OCI-M2 (cell line): Measurements from ENCODE around the gene SMIM44.

Experiments
- DNase-seq: peaks from one replicate; lab custom pipeline; 2025; ENCODE audit not compliant: unreplicated experiment; lab: John Stamatoyannopoulos, UW

The SMIM44 gene

DNA sequence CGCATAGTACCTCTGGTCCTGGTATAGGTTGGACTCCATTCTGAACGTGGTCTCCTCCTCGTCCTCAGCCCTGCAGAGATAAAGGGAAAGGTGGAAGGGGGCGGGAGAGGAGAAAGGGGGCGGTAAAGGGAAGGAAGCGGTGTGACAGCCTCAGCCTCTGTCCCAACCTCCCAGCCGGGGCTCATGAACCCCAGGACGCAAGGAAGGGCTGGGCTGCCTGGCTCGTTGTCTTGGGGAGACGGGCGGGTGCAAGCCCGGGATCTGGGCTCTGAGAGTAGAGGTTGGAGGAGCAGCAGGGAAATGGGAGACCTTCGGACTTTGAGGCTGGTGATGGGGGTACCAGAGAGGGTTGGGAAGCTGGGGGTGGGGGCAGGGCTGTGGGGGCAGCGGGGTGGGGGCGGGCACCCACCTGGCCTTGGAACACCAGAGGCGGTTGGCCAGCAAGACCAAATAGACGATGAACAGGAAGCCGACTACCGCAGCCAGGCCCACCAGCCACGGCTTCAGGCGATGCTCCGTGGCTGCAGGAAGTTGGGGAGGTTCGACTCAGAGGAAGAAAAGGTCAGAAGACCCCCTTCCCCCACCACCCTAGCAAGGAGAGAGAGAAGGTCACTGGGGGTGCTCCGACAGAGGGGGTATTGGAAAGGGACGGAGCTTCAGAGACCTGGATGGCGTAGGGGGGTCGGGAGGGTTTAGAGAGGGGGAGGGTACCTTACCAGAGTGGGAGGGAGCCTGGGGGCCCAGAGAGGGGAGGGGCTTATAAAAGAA lies 4.6 kb downstream of the SMIM44 start:
- DNase-seq: no peak

GRCh38 chr19:3477951-3478350 lies 5.3 kb downstream of the SMIM44 start:
- DNase-seq: no peak

- no peak for DNase-seq
Observed at GRCh38 chr19:3477506-3477905, 5.7 kb downstream of the SMIM44 start.

GRCh38 chr19:3476830-3477229 lies 6.4 kb downstream of the SMIM44 start:
- DNase-seq: no peak

GRCh38 chr19:3475449-3475848 lies 7.8 kb downstream of the SMIM44 start:
- DNase-seq: no peak

GRCh38 chr19:3474614-3475013 lies 8.6 kb downstream of the SMIM44 start:
- DNase-seq: no peak

DNA sequence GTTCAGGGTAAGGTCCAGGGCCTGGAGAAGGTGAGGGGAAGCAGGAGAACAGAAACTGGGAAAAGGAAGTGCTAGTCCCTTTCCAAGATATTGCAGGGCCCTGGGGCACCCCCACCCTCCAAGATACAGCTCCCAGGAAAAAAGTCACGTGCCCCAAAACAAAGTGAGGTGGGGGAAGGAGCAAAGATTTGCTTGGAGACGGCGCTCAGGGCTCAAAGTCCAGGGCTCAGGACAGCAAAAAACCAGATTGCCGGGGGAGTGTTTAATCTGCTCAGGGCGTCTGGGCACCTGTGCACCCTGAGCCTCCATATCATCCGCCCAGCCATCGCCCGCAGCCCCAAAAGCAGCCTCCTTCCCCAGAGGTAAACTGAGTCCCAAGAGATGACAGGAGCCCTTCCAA lies 9.2 kb downstream of the SMIM44 start:
- no peak for DNase-seq

- DNase-seq: peak; percentile 4
Observed at GRCh38 chr19:3471954-3472655, 11.1 kb downstream of the SMIM44 start.

DNA sequence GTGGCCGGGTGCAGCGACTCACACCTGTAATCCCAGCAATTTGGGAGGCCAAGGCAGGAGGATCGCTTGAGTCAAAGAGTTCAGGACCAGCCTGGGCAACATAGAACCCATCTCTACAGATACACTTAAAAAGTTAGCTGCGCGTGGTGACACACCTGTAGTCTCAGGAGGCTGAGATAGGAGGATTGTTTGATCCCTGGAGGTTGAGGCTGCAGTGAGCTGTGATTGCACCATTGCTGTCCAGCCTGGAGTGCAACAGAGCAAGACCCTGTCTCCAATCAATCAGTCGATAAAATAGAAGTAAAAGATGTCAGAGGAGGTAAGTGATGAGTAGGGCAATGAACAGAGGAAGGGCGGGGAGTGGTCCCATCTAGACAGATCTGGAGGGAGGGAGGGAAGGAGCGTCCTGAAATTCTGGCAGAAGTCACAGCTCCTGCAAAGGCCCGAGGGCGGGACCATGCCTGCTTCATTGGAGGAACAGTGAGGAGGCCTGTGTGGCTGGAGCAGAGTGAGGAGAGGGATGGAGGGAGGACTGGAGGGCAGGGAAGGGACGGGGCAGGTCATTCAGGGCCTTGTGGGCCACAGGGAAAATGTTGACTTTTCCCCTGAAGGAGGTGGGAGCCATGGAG lies 12.6 kb downstream of the SMIM44 start:
- DNase-seq: no peak

DNA sequence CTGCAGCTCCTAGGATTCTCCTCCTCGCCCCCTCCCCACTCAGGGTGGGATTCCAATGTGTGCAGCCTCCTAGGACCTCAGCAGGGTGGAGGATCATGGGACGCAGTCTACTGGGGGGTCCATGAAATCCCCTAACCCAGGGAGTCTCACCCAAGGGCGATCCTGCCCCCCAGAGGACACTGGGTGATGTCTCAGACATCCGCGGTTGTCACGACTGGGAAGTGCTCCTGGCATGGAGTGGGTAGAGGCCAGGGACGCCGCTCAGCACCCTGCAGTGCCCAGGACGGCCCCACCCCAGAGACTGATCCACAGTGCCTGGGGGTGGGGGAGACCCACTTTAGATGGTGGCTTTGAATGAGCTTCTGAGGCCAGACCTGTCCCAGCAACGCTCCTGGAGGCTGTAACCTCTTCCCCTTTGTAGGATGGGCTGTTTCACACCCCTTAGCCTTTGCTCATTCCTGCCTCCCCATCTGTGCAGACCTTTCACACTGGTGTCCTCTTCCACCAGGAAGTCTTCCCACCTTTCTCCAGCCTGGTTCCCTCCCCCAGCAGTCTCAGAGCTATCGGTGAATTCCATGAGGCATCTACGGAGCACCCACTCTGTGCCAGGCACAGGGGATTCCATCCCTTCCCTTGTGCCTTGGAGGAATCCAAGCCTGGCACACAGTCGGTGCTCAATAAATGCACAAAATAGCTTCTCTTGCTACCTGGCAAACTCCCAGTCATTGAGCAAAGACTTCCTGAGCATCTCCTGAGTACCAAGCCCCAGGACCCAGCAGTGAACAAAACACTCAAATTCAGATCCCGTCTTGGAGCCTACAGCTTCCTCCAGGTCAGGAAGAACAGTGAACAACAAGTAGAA lies 13.4 kb downstream of the SMIM44 start:
- DNase-seq: no peak

DNA sequence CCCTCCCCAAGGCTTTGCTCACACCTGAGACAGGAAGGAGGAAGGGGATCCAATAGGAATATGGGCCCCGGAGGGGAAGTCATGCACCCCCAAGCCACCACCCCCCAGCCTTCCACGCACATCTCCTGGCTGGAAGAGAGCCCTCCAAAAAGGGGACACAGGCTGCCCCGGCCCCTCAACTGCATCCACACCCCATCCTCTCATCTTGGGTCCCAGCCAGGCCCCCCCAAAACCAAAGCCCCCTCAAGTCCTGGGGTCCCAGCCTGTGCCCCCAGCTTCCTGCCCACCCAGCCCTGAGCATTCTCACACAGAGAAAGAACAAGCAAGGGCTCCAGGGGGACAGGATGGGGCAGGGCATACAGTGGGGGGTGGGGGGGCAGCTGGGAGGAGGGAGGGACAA lies 15.0 kb downstream of the SMIM44 start:
- DNase-seq: no peak

DNA sequence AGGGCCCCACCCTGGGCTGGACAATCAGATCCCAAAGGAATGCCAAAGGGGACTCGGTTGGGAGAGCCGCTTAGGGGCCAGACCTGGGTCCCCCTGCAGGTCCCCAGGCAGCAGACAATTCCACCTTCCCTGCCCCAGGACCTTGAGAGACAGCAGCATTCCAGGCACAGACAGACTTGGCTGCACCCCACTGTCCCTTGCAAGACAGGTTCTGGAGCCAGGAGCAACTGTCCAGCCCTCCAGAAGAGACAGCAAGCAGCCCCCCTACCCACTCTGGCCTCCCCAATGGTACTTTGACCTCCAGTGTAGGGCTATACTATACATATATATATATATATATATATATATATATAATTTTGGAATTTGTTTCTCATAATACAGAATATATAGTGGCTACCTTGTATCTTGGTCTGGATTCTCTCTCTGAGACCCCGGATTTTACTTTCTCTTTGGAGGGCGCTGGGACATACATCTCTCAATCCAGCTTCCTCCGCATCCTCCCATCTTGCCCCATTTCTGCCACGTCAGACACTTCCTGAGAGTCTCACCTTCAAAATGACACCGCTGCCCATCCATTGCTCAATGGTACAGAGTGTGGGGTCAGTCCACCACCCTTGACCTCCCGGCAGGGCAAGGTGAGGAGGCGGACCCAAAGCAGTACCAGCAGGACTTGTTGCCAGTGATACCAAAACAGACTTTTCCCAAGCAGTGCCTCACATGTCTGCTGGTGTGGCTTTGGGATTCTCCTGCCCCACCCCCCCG lies 15.6 kb downstream of the SMIM44 start:
- DNase-seq: no peak

DNA sequence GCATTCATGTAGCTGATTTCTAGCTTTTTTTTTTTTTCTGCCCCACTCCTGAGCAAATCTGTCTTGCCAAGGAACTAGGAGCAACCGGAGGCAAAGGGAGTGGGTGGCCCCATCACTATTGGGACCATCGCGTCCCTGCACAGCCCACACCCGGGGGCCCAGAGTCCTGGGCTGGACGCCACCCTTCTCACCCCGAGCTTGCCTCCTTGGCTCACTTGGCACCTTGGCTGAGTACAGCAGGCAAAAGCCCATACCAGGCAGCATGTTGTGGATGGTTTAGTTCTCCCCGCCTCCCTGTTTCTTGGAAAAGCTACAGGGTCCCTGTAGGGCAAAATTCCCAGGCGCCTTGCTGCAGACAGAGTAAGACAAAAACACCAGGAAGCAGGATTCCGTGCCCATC lies 16.6 kb downstream of the SMIM44 start:
- DNase-seq: no peak

GRCh38 chr19:3465552-3465951 lies 17.7 kb downstream of the SMIM44 start:
- DNase-seq: no peak

DNA sequence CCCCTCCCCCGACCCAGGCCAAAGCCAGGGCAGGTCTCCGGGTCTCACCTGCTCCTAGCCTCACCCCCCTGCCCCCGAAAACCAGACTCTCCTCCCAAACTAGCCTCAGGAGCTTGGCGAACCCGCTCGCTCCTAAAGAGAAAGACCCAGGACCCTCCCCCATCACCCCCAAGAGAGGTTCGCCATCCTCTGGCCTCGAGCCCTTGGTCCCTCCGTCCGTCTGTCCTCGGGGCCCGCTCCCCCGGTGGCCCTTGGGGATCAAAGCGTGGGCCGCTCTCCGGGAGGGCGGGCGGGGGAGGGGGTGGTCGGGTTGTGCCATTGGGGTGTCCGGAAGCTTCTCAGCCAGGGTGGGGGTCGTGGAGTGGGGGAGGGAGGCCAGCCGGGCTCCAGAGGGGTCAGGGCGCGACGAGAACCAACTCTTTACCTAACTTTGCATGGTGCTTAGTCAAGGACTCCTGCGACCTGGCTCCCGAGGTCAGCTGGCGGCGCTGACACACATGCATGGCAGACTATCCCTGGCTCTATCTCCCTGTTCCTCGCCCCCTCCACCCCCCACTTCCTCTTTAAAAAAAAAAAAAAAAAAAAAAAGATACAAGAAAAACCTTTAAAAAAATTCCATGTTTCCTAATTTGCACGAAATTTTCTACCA lies 18.5 kb downstream of the SMIM44 start:
- no peak for DNase-seq

DNA sequence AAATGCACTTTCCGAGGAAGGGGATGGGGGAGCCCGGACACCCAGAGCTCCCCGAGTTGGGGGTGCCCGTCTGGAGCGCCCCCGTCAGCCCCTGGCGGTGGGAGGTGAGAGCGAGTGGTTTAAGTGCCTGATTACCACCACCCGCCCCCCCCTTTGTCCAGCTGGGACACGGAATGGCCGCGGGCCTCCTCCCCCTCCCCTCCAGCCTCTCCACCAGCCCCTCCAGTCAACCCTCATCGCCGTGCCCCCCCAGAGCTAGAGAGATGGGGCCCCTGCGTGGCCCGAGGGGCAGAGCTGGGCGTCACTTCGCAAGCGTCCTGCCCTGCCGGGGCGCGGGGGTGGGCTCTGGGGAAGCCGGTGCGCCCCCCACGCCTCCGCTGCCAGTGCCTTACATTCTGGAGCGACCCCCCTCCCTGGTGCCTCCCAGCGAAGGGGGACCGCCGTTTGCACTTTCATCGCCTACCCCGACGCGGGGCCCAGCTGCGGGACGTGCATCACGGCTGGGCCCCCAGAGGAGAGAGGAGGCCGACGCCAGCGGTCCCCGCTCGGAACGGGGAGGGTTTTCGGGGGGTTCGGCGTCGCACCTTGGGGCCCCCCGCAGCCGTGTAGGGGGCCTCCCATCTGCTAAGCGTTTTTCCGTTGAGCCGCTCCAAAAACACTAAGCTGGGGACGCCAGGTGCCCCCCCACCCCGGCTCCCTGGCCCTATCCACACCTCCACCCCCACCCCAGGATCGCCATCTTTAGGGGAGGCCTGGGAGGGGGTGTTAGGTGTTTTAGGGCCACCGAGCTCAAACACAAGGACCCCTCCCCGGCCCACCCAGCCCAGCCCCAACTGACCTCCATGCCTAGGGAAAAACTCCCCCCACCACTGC lies 19.3 kb downstream of the SMIM44 start:
- DNase-seq: no peak

DNA sequence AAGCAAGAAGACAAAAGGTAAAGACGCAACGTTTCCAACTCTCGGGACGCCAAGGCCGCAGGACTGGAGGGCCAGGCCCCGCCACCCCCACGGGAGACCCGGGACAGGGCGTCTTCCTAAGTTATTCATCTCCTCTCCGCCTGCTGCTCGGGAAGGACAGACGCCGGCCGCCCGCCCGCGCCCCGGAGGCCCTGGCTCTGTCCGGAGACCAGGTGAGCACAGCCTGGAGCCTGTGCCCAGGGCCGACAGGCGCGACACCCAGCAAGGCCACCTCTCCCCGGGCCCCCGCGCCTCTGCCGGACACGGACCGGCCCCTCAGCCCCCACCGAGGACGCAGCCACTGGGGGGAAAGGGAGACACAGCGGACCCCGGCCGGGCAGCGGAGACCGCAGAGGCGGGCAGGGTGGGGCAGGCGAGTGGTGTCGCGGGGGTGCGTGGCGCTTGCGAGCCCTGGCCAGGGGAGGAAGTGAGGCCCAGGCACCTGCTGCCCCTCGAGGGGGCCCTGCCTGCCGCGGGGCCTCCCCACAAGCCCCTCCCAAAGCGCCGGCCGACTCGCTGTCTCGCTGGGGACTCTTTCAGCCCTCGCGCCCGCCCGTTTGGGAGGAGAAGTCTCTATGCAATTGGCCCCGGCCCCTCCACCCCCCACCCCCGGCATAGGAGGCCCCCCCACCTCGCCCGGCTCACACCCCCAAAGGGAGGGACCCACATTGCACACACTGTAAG lies 20.1 kb downstream of the SMIM44 start:
- no peak for DNase-seq

- DNase-seq: no peak
Observed at GRCh38 chr19:3459965-3460582, 23.2 kb downstream of the SMIM44 start.
